GM20000 (cell line): ENCODE measurements around the gene ANGPTL8.

Experiments
- DNase-seq: peaks from one replicate; pipeline ENCODE4 v3.0.0; 2012; ENCODE audit warnings: low spot score
- TF ChIP-seq, protein P1 (sequence below): IDR thresholded peaks from 2 replicates; pipeline ENCODE4 v1.5.1; 2012; ENCODE audit warnings: mild to moderate bottlenecking, control low read depth; ENCODE audit errors: extremely low read depth, missing control alignments

Gene ANGPTL8

DNA sequence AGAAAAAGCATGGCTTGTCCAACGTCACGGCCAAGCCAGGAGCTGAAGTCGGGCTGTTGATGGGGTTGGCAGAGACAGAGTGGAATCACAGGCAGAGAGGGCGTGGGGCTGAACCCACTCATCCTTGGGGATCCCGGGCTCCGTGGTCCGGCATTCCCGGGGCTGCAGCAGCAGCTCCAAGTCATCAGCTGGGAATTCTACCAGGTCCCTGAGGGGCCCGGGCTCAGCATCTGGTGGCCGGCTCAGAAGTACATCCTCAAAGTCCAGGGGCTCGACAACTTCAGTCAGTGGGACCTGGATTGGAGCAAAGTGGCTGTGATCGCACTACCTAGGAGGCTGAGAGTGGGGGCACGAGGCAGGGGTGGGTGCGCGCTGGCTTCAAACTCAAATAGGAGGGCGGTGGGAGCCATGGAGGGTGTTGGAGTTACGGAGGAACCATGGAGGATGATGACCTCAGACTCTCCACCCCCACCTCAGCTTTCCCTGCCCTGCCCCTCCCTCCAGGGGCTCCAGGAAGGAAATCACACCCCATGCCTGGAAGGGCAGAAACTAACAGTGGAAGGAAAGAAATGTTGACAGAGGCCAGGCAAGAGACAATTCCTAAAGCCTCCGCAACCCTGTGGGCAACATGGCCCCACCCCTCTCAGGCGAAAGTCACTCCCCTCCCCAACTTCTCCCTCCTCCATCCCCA, 13.4 kb downstream of the ANGPTL8 start:
- TF ChIP-seq, protein P1, sequence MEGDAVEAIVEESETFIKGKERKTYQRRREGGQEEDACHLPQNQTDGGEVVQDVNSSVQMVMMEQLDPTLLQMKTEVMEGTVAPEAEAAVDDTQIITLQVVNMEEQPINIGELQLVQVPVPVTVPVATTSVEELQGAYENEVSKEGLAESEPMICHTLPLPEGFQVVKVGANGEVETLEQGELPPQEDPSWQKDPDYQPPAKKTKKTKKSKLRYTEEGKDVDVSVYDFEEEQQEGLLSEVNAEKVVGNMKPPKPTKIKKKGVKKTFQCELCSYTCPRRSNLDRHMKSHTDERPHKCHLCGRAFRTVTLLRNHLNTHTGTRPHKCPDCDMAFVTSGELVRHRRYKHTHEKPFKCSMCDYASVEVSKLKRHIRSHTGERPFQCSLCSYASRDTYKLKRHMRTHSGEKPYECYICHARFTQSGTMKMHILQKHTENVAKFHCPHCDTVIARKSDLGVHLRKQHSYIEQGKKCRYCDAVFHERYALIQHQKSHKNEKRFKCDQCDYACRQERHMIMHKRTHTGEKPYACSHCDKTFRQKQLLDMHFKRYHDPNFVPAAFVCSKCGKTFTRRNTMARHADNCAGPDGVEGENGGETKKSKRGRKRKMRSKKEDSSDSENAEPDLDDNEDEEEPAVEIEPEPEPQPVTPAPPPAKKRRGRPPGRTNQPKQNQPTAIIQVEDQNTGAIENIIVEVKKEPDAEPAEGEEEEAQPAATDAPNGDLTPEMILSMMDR, result no peak
- no peak for DNase-seq

DNA sequence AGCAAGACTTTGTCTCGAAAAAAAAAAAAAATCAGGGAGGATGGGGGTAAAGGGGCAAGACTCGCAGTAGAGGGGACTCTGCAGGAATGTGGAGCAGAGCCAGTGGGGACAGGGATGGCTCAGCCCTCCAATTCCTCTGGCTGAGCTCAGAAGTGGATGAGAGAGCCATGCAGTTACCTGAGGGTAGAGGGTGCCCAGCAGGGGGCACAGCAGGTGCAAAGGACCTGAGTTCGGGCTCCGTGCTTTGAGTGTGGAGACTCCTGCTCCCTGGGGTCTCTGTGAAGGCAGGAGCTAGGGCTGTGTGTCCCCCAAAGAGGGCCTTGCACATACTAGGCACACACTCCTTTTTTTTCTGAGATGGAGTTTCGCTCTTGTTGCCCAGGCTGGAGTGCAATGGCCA, 15.2 kb downstream of the ANGPTL8 start:
- TF ChIP-seq, protein P1, result no peak
- no peak for DNase-seq

DNA sequence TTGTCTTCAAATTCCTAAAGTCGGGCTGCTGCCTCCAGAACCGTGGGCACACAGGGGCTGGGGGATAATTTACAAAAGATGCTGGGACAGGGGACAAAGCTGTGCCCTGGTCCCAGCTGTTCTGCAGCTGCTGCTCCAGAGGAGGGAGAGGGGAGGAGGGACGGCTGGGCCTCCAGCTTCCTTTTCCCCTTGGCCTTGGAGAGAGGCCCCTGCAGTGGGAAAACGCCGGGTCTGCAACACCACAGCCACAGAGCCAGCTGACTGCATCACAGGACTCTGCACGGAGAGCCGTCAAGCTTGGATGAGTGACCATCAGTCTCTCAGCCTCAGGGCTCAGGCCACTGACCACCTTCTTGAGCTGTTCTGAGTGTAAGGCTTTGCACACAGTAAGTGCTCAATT, 16.8 kb downstream of the ANGPTL8 start:
- DNase-seq, result no peak
- TF ChIP-seq, protein P1, result no peak

DNA sequence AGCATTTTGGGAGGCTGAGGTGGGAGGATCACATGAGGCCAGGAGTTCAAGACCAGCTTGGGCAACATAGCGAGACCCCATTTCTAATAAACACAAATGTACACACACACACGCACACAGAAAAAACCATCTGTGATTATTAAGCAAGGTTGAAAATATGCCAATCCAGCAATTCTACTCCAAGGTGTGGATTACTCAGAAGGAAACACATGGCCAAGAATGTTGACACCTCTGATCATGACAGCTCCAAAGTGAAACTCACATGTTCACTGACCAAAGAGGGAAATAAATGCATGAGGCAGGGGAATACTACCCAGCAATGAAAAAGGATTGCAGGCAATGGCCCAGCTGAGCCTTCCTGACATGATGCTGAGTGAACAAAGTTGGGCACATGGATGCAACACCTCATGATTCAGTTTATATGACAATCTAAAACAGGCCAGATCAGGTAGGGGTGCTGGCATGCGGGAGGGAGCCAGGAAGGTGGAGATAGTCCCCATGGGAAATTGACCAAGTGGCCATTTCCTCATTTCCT, 18.5 kb downstream of the ANGPTL8 start:
- TF ChIP-seq, protein P1, result no peak
- DNase-seq, result no peak

DNA sequence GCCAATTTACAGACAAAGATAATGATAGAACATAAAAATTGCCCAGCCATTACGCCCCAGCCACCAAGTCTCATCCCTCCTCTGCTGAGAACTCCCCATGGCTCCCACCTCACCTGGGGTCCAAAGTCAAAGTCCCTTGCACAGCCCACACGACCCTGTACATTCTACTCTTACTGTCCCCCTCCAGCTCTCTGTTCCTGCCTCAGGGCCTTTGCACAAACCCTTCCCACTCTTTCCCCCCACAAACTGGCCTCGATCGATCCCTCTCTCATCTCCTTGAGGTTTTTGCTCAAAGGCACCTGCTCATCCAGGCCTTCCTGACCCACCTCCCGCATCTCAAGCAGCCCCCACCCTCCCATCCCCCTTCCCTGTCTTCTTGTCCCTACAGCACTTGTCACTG, 21.6 kb downstream of the ANGPTL8 start:
- TF ChIP-seq, protein P1, result no peak
- peak; percentile 13 for DNase-seq

DNA sequence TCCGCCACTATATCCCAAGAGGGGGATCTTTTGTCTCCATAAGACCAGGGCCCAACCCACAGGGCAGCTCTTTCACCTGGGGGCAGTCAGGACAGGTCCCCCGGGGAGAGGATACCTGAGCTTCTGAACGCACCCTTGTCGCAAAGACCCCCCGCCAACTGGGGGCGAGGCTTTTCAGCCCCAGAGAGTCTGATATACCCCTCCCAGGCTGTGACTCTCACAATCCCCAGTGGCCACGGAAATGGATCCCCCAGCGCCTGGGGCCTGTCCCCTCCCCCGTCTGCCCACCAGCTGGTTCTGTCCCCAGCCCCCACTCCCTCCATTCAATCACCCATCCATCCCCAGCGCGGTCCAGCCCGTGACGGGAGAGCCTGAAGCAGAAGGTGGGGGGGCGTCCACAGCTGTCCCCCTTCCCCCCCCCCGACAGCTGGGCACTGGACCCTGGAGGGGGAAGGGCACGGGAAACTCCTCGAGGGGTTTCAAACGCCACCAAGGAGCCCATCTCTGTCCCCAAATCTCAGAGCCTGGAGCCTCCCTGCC, 22.1 kb downstream of the ANGPTL8 start:
- TF ChIP-seq, protein P1, result no peak
- DNase-seq, result peak; percentile 30

DNA sequence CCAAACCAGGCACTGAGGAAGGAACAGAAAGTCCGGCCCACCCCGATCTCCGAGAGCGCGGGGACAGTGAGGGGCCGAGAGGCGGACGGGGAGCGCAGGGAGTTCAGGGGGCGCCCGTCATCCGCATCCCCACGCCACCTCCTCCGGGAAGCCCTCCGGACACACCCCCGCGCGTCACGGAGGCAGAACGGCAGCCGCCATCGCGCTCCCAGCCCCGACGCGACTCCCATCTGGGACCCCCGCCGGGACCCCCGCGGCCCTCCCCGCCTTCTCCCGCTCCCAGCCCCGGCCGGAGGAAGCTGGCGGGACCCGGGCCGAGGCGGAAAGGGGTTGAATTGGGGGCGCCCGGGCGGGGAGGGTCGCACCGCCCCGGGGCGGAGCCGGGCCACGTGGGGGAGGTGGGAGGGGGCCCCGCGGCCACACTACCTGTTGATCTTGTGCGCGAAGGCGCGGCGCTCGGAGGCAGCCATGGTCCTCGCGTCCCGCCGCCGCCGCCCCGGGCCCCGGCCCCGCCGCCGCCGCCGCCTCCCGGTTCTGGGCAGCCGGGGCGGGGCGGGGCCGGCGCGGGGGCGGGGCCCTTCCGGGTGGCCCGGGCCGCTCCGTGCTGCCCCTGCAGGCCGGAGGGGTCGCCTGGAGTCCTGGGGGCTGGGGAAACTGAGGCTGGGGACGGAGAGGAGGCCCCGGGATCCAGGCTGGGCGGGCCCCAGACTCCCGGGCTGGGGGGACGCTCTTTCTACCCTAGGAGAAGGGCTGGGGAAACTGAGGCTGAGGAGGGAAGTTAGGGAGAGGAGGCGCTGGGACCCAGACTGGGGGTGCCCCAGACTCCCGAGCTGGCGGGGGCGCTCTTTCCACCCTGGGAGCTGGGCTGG, 22.8 kb downstream of the ANGPTL8 start, which contains the start of gene DOCK6:
Gene DOCK6 (minus strand): TSS at position 554 of the 869 bp plus-strand sequence. CDS start 84 bp downstream, at position 470.
- TF ChIP-seq, protein P1, result peak; percentile 20
- DNase-seq, result peak; percentile 88
